GM10248 (cell line): ENCODE data around the gene ELP4.

Experiments
- CTCF ChIA-PET: fragments of 300-600 bp; sonication (Branson Sonifier 250); formaldehyde crosslinking; extraction: SDS; loops from one replicate; lab custom pipeline; 2021; ENCODE audit warnings: antibody characterized with exemption; lab: Yijun Ruan, JAX
- POLR2A ChIA-PET: fragments of 350-650 bp; sonication (Branson Sonifier 250); formaldehyde crosslinking; extraction: SDS; loops from one replicate; lab custom pipeline; 2020; ENCODE audit warnings: antibody characterized with exemption; lab: Yijun Ruan, JAX
- DNase-seq: peaks from one replicate; pipeline ENCODE4 v3.0.0; 2012; ENCODE audit errors: extremely low spot score
- TF ChIP-seq, protein P1 (sequence below): IDR thresholded peaks from 2 replicates; pipeline ENCODE4 v1.5.1; 2012; ENCODE audit warnings: mild to moderate bottlenecking, low read depth; ENCODE audit errors: extremely low read depth, missing control alignments, control extremely low read depth

ELP4 gene

DNA sequence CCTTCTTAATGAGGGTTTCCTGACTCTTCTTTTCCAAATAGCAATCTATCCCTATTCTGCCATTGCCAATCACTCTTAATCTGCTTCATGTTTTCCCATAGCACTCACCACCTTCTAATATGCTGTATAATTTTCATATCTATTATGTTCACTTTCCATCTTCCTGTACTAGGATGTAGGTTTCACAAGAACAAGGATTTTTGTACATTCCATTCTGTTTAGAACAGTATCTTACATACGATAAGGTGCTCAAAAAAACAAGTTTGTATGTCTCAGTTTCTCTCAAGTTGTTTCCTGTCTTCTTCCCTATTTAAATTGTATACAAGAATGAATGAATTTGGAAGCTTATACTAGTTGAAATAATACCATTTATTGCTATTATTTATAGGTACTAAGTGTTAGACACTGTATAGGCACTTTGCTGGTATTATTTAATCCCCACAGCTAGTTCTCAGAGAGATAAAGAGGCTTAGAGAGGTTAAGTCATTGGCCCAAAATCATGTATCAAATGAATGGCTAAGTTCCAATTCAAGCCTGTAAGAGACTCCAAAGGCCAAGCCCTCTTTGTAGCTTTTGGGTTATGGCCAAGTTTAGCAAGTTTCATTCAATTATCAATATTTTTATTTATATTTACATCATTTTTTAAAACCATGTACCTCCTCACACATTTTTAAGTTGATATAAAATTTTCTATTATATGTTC lies 166.9 kb downstream of the ELP4 start:
- TF ChIP-seq, protein P1, sequence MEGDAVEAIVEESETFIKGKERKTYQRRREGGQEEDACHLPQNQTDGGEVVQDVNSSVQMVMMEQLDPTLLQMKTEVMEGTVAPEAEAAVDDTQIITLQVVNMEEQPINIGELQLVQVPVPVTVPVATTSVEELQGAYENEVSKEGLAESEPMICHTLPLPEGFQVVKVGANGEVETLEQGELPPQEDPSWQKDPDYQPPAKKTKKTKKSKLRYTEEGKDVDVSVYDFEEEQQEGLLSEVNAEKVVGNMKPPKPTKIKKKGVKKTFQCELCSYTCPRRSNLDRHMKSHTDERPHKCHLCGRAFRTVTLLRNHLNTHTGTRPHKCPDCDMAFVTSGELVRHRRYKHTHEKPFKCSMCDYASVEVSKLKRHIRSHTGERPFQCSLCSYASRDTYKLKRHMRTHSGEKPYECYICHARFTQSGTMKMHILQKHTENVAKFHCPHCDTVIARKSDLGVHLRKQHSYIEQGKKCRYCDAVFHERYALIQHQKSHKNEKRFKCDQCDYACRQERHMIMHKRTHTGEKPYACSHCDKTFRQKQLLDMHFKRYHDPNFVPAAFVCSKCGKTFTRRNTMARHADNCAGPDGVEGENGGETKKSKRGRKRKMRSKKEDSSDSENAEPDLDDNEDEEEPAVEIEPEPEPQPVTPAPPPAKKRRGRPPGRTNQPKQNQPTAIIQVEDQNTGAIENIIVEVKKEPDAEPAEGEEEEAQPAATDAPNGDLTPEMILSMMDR: no peak
- CTCF ChIA-PET: interaction anchor here (0.9 to 1.0 kb wide), 2 partner anchors 8 to 13 kb away, joined by 3 read pairs; no protein-coding TSS in a partner anchor
- no peak for DNase-seq
- POLR2A ChIA-PET: no interaction called here

DNA sequence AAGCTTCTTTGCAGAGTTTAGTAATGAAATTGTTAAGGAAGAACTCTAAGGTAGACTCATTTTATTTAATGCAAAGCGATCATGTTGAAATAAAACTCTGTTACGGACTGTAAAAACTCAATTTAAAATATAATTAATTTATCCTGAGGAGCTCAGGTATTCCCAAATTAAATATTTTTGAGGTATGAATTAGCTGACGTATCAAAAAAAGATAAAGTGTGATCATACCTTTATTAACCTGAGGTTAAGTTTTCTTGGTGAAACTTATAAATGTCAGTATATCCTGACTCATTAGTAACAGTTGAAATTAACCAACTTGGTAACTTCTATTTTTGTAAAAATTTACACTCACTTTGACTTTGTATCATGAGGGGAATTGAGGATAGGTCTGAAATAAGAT lies 171.2 kb downstream of the ELP4 start:
- DNase-seq: no peak
- ChIA-PET CTCF (interaction anchor here (1.4 kb wide), 1 partner anchor 10 kb away, joined by 4 read pairs; no protein-coding TSS in a partner anchor), POLR2A (no interaction called here)
- TF ChIP-seq, protein P1: no peak

DNA sequence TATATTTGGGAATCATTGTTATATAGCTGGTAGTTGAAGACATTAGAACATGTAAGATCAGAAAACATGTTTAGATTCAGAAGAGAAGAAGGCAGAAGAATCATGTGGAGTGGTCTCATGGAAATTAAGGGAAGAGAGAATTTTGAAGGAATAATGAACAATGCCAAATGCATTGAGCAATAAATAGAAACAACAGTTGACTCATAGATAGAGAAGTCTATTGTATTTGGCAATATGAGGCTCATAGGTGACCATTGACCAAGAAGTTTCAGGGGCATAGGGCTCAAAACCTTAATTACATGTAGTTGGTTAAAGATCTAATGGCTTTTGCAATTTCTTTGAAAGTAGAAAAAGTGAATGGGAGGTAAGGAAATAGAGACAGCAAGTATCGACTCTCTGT lies 177.7 kb downstream of the ELP4 start:
- ChIA-PET CTCF (no interaction called here), POLR2A (no interaction called here)
- TF ChIP-seq, protein P1: no peak
- no peak for DNase-seq

DNA sequence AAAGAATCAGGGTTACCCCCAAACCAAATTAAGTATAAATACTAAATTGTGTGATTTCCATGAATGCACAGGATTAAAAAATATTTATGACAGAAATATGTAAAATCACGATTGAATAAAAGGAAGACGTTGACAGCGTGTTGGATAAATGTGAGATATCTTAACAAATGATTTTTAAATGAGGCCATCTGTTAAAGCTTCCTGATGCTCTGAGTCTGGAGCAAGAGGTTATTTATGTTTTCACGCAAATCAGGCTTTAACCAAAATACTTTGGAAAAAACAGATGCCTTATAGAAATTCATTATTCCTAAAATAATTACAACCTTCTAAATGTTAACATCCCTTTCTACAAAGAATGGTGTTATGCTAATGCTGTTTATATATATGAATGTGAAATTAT lies 178.3 kb downstream of the ELP4 start:
- CTCF ChIA-PET: no interaction called here
- TF ChIP-seq, protein P1: no peak
- POLR2A ChIA-PET: no interaction called here
- no peak for DNase-seq

DNA sequence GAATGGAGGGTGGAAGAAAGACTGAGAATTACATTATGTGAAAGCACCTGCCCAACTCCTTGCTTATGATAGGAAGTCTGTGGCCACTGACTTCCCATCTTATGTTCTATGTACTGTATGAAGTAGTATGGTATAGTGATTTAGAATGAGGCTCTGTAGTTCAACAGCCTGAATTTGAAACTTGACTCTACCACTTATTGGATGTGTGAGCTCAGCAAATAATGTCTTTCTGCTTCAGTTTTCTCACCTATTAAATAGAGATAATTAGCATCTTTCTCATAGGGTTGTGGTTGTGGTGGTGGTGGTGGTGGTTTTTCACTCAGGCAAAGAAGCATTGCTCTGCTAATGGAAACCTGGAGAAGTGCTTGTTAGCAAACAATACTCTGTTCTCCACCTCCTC lies 180.0 kb downstream of the ELP4 start:
- no peak for DNase-seq
- POLR2A ChIA-PET: no interaction called here
- CTCF ChIA-PET: interaction anchor here (0.6 to 2.6 kb wide), 3 partner anchors 48 to 133 kb away, joined by 3 to 5 read pairs (median 4); no protein-coding TSS in a partner anchor

DNA sequence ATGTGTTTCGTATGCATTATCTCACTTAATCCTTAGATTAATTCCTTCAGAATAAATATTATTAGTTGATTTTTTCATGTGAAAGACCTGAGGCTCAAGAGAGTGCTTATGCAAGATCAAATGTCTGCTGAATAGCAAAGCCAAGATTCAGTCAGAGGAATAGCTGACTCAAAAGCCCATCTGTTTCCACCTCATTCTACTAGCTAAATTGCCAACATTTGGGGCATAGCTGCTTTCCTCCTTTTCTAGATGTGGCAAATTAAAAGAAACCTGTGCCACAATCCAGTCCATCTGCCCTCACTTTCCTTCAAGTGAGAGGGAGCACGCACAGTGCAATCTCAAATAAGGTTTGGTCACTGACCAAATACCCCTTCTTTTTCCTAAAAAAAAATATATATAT lies 180.5 kb downstream of the ELP4 start:
- DNase-seq: no peak
- POLR2A ChIA-PET: no interaction called here
- TF ChIP-seq, protein P1: no peak
- CTCF ChIA-PET: interaction anchor here (0.6 to 2.6 kb wide), 3 partner anchors 12 to 133 kb away, joined by 3 to 5 read pairs (median 3); no protein-coding TSS in a partner anchor

More for the DNA sequence above, 180.0 kb downstream of the ELP4 start:
- TF ChIP-seq, protein P1: no peak
